GM12801 (cell line): ENCODE data around the gene VWA1.

Experiments used
- TF ChIP-seq, protein P1 (sequence below): IDR thresholded peaks from one replicate; pipeline ENCODE4 v1.5.1; 2011; ENCODE audit warnings: control low read depth; ENCODE audit not compliant: insufficient read length; ENCODE audit errors: extremely low read depth

The VWA1 gene

DNA sequence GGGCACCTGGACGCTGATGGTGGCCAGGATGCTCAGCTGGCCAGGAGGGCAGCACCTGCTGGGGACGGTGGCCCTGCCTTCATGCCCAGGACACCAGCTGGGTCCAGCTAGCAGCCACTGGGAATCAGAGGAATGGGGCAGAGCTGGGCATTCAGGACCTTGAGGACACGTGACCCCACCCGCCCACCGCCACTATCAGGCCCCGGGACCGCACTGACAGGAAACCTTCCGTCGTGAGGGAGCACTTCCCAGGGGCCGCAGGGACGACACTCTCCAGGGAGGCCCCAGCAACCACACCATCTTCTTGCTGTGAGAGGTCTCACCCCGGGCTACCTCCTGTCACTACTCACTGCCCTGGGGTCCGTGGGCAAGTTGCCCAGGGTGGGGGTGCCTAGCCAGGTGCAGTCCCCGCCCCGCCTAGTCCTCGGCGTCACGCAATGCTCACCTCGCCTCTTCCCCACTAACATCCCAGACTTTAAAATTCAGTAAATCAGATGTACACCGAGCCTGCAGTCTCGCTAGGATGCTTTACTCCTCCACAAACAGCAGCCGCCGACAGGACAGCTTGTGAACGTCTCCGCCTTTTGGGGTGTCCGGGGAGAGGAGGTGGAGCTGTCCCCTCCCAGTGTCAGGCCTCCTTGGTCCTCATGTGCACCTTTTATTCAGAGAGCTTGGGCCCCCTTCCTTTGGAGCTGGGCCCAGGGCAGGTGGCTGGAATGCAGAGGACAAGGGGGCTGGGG is 4.9 kb downstream of the VWA1 start:
- TF ChIP-seq, protein P1, sequence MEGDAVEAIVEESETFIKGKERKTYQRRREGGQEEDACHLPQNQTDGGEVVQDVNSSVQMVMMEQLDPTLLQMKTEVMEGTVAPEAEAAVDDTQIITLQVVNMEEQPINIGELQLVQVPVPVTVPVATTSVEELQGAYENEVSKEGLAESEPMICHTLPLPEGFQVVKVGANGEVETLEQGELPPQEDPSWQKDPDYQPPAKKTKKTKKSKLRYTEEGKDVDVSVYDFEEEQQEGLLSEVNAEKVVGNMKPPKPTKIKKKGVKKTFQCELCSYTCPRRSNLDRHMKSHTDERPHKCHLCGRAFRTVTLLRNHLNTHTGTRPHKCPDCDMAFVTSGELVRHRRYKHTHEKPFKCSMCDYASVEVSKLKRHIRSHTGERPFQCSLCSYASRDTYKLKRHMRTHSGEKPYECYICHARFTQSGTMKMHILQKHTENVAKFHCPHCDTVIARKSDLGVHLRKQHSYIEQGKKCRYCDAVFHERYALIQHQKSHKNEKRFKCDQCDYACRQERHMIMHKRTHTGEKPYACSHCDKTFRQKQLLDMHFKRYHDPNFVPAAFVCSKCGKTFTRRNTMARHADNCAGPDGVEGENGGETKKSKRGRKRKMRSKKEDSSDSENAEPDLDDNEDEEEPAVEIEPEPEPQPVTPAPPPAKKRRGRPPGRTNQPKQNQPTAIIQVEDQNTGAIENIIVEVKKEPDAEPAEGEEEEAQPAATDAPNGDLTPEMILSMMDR = no peak

DNA sequence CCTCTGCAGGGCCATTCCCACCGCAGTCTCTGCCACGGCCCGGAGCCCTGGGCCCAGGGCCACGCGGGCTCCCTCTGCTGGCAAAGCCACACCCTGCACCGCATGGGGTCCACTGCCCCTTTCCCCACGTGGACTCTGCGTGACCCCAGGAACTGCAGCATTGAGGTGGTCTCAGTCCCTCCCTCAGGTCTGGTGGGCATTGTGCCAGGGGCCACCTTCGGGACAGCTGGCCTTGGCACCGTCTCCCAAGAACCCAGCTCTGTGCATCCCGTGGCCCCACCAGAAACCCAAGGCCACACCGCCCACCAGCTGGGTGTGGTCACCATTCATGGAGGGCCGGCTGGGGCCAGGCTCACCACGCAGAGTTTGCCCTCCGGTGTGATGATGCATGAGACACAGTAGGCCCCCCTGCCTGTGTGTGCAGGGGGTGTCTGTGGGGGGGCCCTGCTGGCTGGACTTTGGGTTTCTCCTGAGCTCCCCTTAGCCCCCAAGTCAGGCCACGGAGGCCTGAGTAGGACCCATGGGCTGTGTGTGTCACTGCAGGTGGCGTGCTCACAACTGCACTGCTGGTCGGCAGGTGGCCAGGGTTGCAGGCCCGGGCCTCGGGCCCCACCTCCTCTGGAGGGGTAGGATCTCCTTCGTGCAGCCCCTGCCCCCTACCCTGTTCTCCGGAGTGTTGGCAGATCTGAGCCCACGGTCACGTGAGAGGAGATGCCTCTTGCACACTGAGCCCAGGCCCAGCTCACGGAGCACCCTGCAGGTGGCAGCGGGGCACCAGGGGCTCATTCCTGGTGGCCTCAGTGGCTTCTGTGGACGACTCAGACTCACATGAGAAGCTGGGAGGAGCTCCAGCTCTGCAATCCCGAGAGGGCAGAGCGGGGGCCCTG is 5.8 kb downstream of the VWA1 start:
- TF ChIP-seq, protein P1 = no peak

DNA sequence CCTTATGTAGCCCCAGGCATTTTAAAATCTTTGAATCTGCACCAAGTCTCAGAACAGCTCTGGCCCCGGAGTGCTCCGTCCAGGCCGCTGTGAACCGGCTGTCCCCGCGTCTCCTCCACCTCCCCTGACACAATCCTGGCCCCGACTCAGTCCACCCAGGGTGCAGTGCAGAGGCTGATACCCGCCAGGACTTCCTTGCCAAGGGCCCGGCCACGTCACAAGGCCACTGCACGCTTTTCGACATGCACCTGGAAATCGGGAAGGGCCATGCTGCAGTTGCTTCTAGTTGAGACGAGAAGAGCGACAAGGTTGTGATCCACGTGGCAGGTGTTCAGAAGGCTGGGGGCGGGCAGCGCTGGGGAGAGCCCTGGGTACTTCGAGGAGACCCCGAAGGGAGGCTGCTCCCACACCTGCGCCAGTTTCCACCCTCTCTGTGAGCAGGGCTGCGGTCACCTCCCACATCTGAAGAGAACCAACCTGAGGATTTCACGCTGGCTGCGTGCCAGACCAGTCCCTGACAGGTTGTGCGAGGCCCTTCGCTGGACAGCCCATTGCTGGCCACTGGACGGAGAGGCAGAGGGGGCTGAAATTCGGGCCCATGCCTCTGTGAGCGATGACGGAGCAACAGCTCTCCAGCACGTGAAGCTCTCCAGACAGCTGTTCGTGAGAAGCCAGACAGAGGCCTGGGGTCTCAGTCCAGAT is 6.7 kb downstream of the VWA1 start:
- TF ChIP-seq, protein P1 = no peak

DNA sequence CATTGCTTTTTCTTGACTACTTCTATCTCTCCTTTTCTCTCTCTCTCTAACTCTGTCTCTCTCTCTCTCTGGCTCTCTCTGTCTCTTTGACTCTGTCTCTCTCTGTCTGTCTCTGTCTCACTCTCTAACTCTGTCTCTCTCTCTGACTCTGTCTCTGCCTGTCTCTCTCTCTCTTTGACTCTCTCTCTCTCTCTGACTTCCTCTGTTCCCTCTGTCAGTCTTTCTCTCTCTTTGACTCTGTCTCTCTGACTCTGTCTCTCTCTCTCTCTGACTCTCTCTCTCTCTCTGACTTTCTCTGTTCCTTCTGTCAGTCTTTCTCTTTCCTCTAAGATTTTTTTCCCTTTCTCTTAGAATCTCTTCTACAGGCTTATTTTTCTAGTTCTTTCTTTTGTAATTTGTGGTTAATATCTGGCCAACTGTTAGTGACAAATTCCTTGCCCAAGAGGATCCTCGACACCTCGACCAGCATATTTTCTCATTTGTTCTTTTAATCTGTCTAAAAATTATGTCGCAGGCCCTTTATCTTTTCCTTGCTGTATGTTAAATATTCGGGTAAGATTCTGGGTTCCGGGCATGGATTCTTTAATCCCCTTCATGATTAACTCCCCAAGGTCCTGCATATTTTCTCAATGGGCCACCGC is 13.7 kb downstream of the VWA1 start, which contains the start of gene ATAD3C:
TSS of gene ATAD3C (plus strand) at position 591 of the 641 bp plus-strand sequence. CDS start 995 bp downstream, outside the sequence.
- TF ChIP-seq, protein P1 = no peak

DNA sequence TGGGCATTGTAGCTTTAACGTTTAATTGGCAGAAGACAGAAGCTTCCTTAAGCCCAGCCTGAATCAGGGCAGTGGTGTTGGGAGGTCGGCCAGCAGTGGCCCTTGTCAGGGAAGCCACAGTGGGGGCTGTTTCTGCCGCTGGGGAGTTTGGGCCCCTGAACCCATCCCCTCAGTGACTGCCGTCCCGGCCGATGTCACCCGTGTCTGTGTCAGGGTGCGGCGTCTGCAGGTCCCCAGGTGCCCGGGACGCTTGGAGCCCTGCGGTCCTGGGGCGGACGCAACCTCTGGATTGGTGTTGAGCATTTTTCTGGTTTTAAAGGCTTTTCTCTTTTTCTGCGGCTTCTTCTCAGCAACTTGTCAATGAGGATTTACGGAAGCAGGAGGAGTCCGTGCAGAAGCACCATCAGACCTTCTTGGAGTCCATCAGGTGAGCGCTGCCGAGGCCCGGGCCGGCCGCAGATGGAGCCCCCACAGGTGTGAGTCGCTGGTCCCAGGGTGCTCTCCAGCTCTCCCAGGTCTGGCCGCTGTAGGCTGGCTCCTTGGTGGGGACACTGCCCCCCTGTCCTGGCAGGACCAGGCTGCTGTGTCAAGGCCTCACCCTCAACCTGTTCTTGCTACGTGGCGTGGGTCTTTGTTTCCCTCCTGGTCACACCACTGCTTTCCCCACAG is 16.3 kb downstream of the VWA1 start:
- TF ChIP-seq, protein P1 = no peak

DNA sequence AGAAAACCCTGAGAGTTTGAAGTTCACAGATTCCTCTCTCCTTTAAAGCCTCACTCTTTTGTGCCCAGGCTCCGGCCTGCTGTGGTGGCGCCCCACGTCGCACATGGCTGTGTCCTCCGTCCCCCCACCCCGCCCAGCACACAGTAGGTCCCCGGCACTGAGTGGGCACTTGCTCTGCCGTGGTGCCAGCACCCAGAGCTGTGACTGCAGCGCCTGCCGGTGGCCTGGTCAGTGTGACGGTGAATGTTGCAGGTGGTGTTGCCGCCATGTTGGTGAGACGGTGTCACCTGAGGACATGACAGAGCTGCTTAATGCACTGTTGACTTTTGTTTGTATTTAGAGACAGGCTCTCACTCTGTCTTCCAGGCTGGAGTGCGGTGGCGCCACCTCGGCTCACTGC is 17.4 kb downstream of the VWA1 start:
- TF ChIP-seq, protein P1 = no peak
